Liver (tissue), 9 donors: ENCODE measurements around the gene LRP5. TPM values are rescaled to one million over a fixed set of nuclear protein-coding genes. Genes with fewer than 3 reads are reported as not detected.

Experiments used
- DNase-seq: peaks from one replicate; pipeline ENCODE4 v3.0.0-alpha.2; 2017; ENCODE audit warnings: low spot score
- H3K27ac ChIP-seq, 2 donors: one replicate each; pipeline ENCODE4 v1.7.0; 2013; ENCODE audit warnings: inconsistent platforms in 2 of 2, low read length in 2 of 2, control low read depth in 1 of 2, low read depth in 1 of 2, mild to moderate bottlenecking in 1 of 2
- H3K27me3 ChIP-seq, 4 donors: one replicate each; pipeline versions ENCODE4 v1.6.1 to v1.7.0; 2013; ENCODE audit warnings: low read length in 3 of 4, inconsistent platforms in 1 of 4, mild to moderate bottlenecking in 1 of 4, moderate library complexity in 1 of 4; ENCODE audit not compliant: control insufficient read depth in 4 of 4, insufficient read depth in 4 of 4
- H3K36me3 ChIP-seq, 4 donors: one replicate each; pipeline versions ENCODE4 v1.6.1 to v1.7.0; 2013; ENCODE audit warnings: low read length in 3 of 4, mild to moderate bottlenecking in 3 of 4, low read depth in 1 of 4, moderate library complexity in 1 of 4; ENCODE audit not compliant: control insufficient read depth in 4 of 4, insufficient read depth in 3 of 4
- H3K4me1 ChIP-seq, 4 donors: one replicate each; pipeline versions ENCODE4 v1.6.1 to v1.7.0; 2013; ENCODE audit warnings: low read length in 3 of 4, mild to moderate bottlenecking in 3 of 4, moderate library complexity in 1 of 4; ENCODE audit not compliant: control insufficient read depth in 4 of 4, insufficient read depth in 4 of 4
- H3K4me3 ChIP-seq, 3 donors: one replicate each; pipeline versions ENCODE4 v1.6.1 to v1.7.0; 2013; ENCODE audit warnings: low read length in 3 of 3, control low read depth in 1 of 3, low read depth in 1 of 3, mild to moderate bottlenecking in 1 of 3
- H3K9ac ChIP-seq, 2 donors: one replicate each; pipeline ENCODE4 v1.7.0; 2013; ENCODE audit warnings: low read length in 2 of 2, mild to moderate bottlenecking in 2 of 2, moderate library complexity in 2 of 2, control low read depth in 1 of 2, low read depth in 1 of 2
- H3K9me3 ChIP-seq, 4 donors: one replicate each; pipeline versions ENCODE4 v1.6.1 to v1.7.0; 2013; ENCODE audit warnings: low read length in 3 of 4; ENCODE audit not compliant: control insufficient read depth in 4 of 4
- EGR1 ChIP-seq, 2 donors: IDR thresholded peaks; 2 replicates each; pipeline ENCODE4 v1.6.1; 2016 to 2018; ENCODE audit warnings: antibody characterized with exemption in 2 of 2, low read depth in 2 of 2
- FOXA1 ChIP-seq: IDR thresholded peaks from 2 replicates; pipeline ENCODE4 v1.6.1; 2016; ENCODE audit warnings: antibody characterized with exemption
- FOXA2 ChIP-seq: IDR thresholded peaks from 2 replicates; pipeline ENCODE4 v1.6.1; 2016; ENCODE audit warnings: antibody characterized with exemption
- HNF4A ChIP-seq, 2 donors: conservative IDR thresholded peaks; 2 replicates each; pipeline ENCODE4 v1.6.1; 2016; ENCODE audit warnings: antibody characterized with exemption in 2 of 2, mild to moderate bottlenecking in 2 of 2
- HNF4G ChIP-seq: IDR thresholded peaks from 2 replicates; pipeline ENCODE4 v1.6.1; 2016; ENCODE audit warnings: antibody characterized with exemption
- MAX ChIP-seq: IDR thresholded peaks from 2 replicates; pipeline ENCODE4 v1.6.1; 2016; ENCODE audit warnings: antibody characterized with exemption
- NR2F2 ChIP-seq: IDR thresholded peaks from 2 replicates; pipeline ENCODE4 v1.6.1; 2016; ENCODE audit warnings: antibody characterized with exemption
- RAD21 ChIP-seq, 2 donors: IDR thresholded peaks; 2 replicates each; pipeline ENCODE4 v1.6.1; 2016; ENCODE audit warnings: antibody characterized with exemption in 2 of 2, mild to moderate bottlenecking in 2 of 2
- REST ChIP-seq: IDR thresholded peaks from 2 replicates; pipeline ENCODE4 v1.6.1; 2016; ENCODE audit warnings: antibody characterized with exemption, mild to moderate bottlenecking
- RXRA ChIP-seq, 2 donors: IDR thresholded peaks; 2 replicates each; pipeline ENCODE4 v1.6.1; 2017 to 2018; ENCODE audit warnings: antibody characterized with exemption in 2 of 2, mild to moderate bottlenecking in 1 of 2
- SP1 ChIP-seq: IDR thresholded peaks from 2 replicates; pipeline ENCODE4 v1.6.1; 2018; ENCODE audit warnings: antibody characterized with exemption, mild to moderate bottlenecking
- YY1 ChIP-seq: IDR thresholded peaks from 2 replicates; pipeline ENCODE4 v1.6.1; 2016; ENCODE audit warnings: antibody characterized with exemption, mild to moderate bottlenecking
- WGBS: extraction: QIAGEN DNeasy Blood & Tissue Kit; methylation state at CpG from one replicate; pipeline ENCODE4 v1.1.7; 2013; 5-methylcytosine and 5-hydroxymethylcytosine counted together
- polyA plus RNA-seq, 2 donors: library from polyadenylated mRNA; stranded (reverse) in 1 of 2; unstranded in 1 of 2; fragments of 200-250 nt in 1 of 2; fragments of >200 nt in 1 of 2; fragmentation: Nextera tagmentation in 1 of 2; extraction: Ambion mirVana in 1 of 2; gene quantifications; one replicate each; pipeline versions ENCODE4 v1.2.1 to v1.2.3, GENCODE V29; 2013 to 2015
- total RNA-seq, 2 donors: library from RNA; depleted of rRNA; stranded (reverse); fragments of >200 nt; gene quantifications; one replicate each; pipeline ENCODE4 v1.2.3, GENCODE V29; 2014
- TF ChIP-seq, protein P1 (sequence below): IDR thresholded peaks from 2 replicates; pipeline ENCODE4 v1.6.1; 2016; ENCODE audit warnings: antibody characterized with exemption
- TF ChIP-seq, protein P2 (sequence below): IDR thresholded peaks from 2 replicates; pipeline ENCODE4 v1.6.1; 2016; ENCODE audit warnings: antibody characterized with exemption
- TF ChIP-seq, protein P3 (sequence below): fragments of 150-350 bp; IDR thresholded peaks from 2 replicates; pipeline ENCODE4 v1.5.1; 2017; ENCODE audit warnings: improper control_type of control experiment, low read depth, low read length; ENCODE audit not compliant: missing input control
- donor health status: healthy.
- donor health status: healthy.
- donor health status: healthy.
- donor health status: healthy.
- donor health status: healthy.

LRP5 gene
- total and polyA plus RNA-seq, 4 donors, result 48.9 to 99.3 (median 71.3) TPM

GRCh38 chr11:68365943-68366435, 53.6 kb downstream of the LRP5 start:
- H3K4me1 ChIP-seq, result peaks cover 0 to 5% (median under 1%) of the 10 kb centered on the region in 4 donors
- no peaks in the 10 kb centered on the region for H3K9me3 ChIP-seq
- H3K27me3 ChIP-seq, result no peaks in the 10 kb centered on the region
- no peak overlapping the region for H3K4me3 ChIP-seq
- no peak for DNase-seq
- TF ChIP-seq, protein P1, sequence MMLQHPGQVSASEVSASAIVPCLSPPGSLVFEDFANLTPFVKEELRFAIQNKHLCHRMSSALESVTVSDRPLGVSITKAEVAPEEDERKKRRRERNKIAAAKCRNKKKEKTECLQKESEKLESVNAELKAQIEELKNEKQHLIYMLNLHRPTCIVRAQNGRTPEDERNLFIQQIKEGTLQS, result no peak
- TF ChIP-seq HNF4A (conservative IDR thresholded peaks at IDR 0.05) (no peak), RXRA (IDR thresholded peaks at IDR 0.05) (no peak), HNF4G (no peak), FOXA2 (no peak), EGR1 (IDR thresholded peaks at IDR 0.05; ENCODE audit: low read depth in 2 of 2) (no peak), NR2F2 (no peak), MAX (no peak), SP1 (no peak), YY1 (no peak), RAD21 (IDR thresholded peaks at IDR 0.05) (no peak), FOXA1 (no peak)
- TF ChIP-seq, protein P2, sequence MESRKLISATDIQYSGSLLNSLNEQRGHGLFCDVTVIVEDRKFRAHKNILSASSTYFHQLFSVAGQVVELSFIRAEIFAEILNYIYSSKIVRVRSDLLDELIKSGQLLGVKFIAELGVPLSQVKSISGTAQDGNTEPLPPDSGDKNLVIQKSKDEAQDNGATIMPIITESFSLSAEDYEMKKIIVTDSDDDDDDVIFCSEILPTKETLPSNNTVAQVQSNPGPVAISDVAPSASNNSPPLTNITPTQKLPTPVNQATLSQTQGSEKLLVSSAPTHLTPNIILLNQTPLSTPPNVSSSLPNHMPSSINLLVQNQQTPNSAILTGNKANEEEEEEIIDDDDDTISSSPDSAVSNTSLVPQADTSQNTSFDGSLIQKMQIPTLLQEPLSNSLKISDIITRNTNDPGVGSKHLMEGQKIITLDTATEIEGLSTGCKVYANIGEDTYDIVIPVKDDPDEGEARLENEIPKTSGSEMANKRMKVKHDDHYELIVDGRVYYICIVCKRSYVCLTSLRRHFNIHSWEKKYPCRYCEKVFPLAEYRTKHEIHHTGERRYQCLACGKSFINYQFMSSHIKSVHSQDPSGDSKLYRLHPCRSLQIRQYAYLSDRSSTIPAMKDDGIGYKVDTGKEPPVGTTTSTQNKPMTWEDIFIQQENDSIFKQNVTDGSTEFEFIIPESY, result no peak
- TF ChIP-seq, protein P3, sequence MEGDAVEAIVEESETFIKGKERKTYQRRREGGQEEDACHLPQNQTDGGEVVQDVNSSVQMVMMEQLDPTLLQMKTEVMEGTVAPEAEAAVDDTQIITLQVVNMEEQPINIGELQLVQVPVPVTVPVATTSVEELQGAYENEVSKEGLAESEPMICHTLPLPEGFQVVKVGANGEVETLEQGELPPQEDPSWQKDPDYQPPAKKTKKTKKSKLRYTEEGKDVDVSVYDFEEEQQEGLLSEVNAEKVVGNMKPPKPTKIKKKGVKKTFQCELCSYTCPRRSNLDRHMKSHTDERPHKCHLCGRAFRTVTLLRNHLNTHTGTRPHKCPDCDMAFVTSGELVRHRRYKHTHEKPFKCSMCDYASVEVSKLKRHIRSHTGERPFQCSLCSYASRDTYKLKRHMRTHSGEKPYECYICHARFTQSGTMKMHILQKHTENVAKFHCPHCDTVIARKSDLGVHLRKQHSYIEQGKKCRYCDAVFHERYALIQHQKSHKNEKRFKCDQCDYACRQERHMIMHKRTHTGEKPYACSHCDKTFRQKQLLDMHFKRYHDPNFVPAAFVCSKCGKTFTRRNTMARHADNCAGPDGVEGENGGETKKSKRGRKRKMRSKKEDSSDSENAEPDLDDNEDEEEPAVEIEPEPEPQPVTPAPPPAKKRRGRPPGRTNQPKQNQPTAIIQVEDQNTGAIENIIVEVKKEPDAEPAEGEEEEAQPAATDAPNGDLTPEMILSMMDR, result no peak
- no peak overlapping the region for H3K27ac ChIP-seq
- 93% methylated on average over 19 of the region's 19 CpGs for WGBS
- H3K9ac ChIP-seq, result no peak overlapping the region
- H3K36me3 ChIP-seq, result peaks cover 0 to 32% (median 18%) of the 10 kb centered on the region in 4 donors

- Histone ChIP-seq H3K27ac (no peak overlapping the region), H3K9ac (no peak overlapping the region), H3K4me3 (no peak overlapping the region), H3K9me3 (no peaks in the 10 kb centered on the region), H3K27me3 (no peaks in the 10 kb centered on the region), H3K4me1 (peaks cover 3 to 11% (median 9%) of the 10 kb centered on the region in 4 donors), H3K36me3 (peaks cover 0 to 29% (median 15%) of the 10 kb centered on the region in 4 donors)
- TF ChIP-seq MAX, result no peak
- no peak for TF ChIP-seq NR2F2
- no peak for TF ChIP-seq RAD21 (IDR thresholded peaks at IDR 0.05)
- no peak for TF ChIP-seq FOXA1
- TF ChIP-seq REST, result no peak
- DNase-seq, result no peak
- 93% methylated on average over 6 of the region's 6 CpGs for WGBS
Measured at GRCh38 chr11:68367252-68367651, 54.9 kb downstream of the LRP5 start.
